Activated CD4-positive, CD25-positive, alpha-beta regulatory T cell treated with anti-CD3 and anti-CD28 coated beads, Interleukin-2, amount 50 U/mL, for 72 hours (primary cell): ENCODE data around the gene USPL1.
"Not testable (repeated sequence)": the region's sequence is repeated elsewhere in the genome, so short reads cannot be mapped to it uniquely, and the experiment has no call there.

Experiments used
- DNase-seq: peaks from one replicate; pipeline ENCODE4 v3.0.0; 2021

Gene USPL1

GRCh38 chr13:30617315-30618185 lies at the start of gene USPL1:
USPL1 (plus strand) TSS chr13:30617920; CDS start chr13:30621141, 3,221 bp downstream.
- peak; percentile 99 for DNase-seq

GRCh38 chr13:30569901-30570576 lies 47.7 kb upstream of the USPL1 start:
- no peak for DNase-seq

- DNase-seq = no peak
These were observed 47.0 kb upstream of the USPL1 start for GRCh38 chr13:30570691-30571090.

GRCh38 chr13:30572859-30573275 lies 44.9 kb upstream of the USPL1 start:
- DNase-seq = no peak

GRCh38 chr13:30576528-30576927 lies 41.2 kb upstream of the USPL1 start:
- DNase-seq = no peak

GRCh38 chr13:30577401-30577852 lies 40.3 kb upstream of the USPL1 start:
- peak; percentile 51 for DNase-seq

- no peak for DNase-seq
These were observed 36.7 kb upstream of the USPL1 start for GRCh38 chr13:30580852-30581502.

- no peak for DNase-seq
These were observed 36.1 kb upstream of the USPL1 start for GRCh38 chr13:30581582-30581981.

GRCh38 chr13:30584051-30584731 lies 33.5 kb upstream of the USPL1 start:
- no peak for DNase-seq

- no peak for DNase-seq
These were observed 31.9 kb upstream of the USPL1 start for GRCh38 chr13:30585748-30586262.

GRCh38 chr13:30587231-30587630 lies 30.5 kb upstream of the USPL1 start:
- DNase-seq = no peak

- no peak for DNase-seq
These were observed 30.0 kb upstream of the USPL1 start for GRCh38 chr13:30587739-30588138.

GRCh38 chr13:30593001-30593400 lies 24.7 kb upstream of the USPL1 start:
- DNase-seq = no peak

GRCh38 chr13:30600496-30600895 lies 17.2 kb upstream of the USPL1 start:
- DNase-seq = no peak

GRCh38 chr13:30601836-30602235 lies 15.9 kb upstream of the USPL1 start:
- no peak for DNase-seq

GRCh38 chr13:30605052-30605451 lies 12.7 kb upstream of the USPL1 start:
- DNase-seq = no peak

GRCh38 chr13:30607186-30607585 lies 10.5 kb upstream of the USPL1 start:
- not testable (repeated sequence) for DNase-seq

- DNase-seq = peak; percentile 41
These were observed 9.8 kb upstream of the USPL1 start for GRCh38 chr13:30607908-30608307.

GRCh38 chr13:30608364-30608763 lies 9.4 kb upstream of the USPL1 start:
- no peak for DNase-seq

GRCh38 chr13:30610311-30610710 lies 7.4 kb upstream of the USPL1 start:
- no peak for DNase-seq

- no peak for DNase-seq
These were observed 2.2 kb upstream of the USPL1 start for GRCh38 chr13:30615481-30615865.

- DNase-seq = no peak
These were observed 1.7 kb upstream of the USPL1 start for GRCh38 chr13:30615866-30616541.
